Stimulated activated CD8-positive, alpha-beta memory T cell treated with anti-CD3 and anti-CD28 coated beads, Interleukin-12 subunit alpha, Interleukin-12 subunit beta, amount 100 ng/mL, for 24 hours (primary cell): ENCODE results near the gene ABLIM2.

ENCODE experiments used
- DNase-seq: peaks from one replicate; pipeline ENCODE4 v3.0.0-alpha.2; 2020; ENCODE audit errors: extremely low read depth

Gene ABLIM2

GRCh38 chr4:8028368-8028767, 130.2 kb downstream of the ABLIM2 start:
- no peak for DNase-seq

GRCh38 chr4:8026453-8026852, 132.2 kb downstream of the ABLIM2 start:
- DNase-seq: no peak

GRCh38 chr4:8025668-8026067, 132.9 kb downstream of the ABLIM2 start:
- no peak for DNase-seq

- DNase-seq: no peak
Observed at GRCh38 chr4:8024073-8024786, 134.4 kb downstream of the ABLIM2 start.

GRCh38 chr4:8023696-8024033, 134.9 kb downstream of the ABLIM2 start:
- no peak for DNase-seq

GRCh38 chr4:8022767-8023695, 135.6 kb downstream of the ABLIM2 start:
- DNase-seq: no peak

GRCh38 chr4:8021796-8022195, 136.8 kb downstream of the ABLIM2 start:
- DNase-seq: no peak

- no peak for DNase-seq
Observed at GRCh38 chr4:8019396-8020365, 138.9 kb downstream of the ABLIM2 start.

- DNase-seq: no peak
Observed at GRCh38 chr4:8016527-8016926, 142.1 kb downstream of the ABLIM2 start.

GRCh38 chr4:8015512-8015911, 143.1 kb downstream of the ABLIM2 start:
- DNase-seq: no peak

- DNase-seq: no peak
Observed at GRCh38 chr4:8013976-8014726, 144.5 kb downstream of the ABLIM2 start.

GRCh38 chr4:8012517-8012916, 146.1 kb downstream of the ABLIM2 start:
- no peak for DNase-seq

- DNase-seq: no peak
Observed at GRCh38 chr4:8010618-8011017, 148.0 kb downstream of the ABLIM2 start.

- DNase-seq: no peak
Observed at GRCh38 chr4:8009710-8010511, 148.7 kb downstream of the ABLIM2 start.

GRCh38 chr4:8009097-8009496, 149.5 kb downstream of the ABLIM2 start:
- DNase-seq: no peak

GRCh38 chr4:8008391-8008790, 150.2 kb downstream of the ABLIM2 start:
- no peak for DNase-seq

- no peak for DNase-seq
Observed at GRCh38 chr4:8007581-8007980, 151.0 kb downstream of the ABLIM2 start.

- DNase-seq: no peak
Observed at GRCh38 chr4:8006471-8006870, 152.1 kb downstream of the ABLIM2 start.

- no peak for DNase-seq
Observed at GRCh38 chr4:8005814-8006215, 152.8 kb downstream of the ABLIM2 start.

- no peak for DNase-seq
Observed at GRCh38 chr4:8005033-8005808, 153.4 kb downstream of the ABLIM2 start.
